Stimulated activated CD8-positive, alpha-beta memory T cell treated with anti-CD3 and anti-CD28 coated beads, Interleukin-4, amount 100 ng/mL, for 4 hours (primary cell): ENCODE measurements around the gene SLC1A3.
A peak's percentile ranks its signal among the peaks of the same experiment; 100 is the strongest.

Experiments
- DNase-seq, 2 donors: peaks; one replicate each; pipeline ENCODE4 v3.0.0-alpha.2; 2020; ENCODE audit warnings: low read depth in 2 of 2, low spot score in 1 of 2

SLC1A3 gene

DNA sequence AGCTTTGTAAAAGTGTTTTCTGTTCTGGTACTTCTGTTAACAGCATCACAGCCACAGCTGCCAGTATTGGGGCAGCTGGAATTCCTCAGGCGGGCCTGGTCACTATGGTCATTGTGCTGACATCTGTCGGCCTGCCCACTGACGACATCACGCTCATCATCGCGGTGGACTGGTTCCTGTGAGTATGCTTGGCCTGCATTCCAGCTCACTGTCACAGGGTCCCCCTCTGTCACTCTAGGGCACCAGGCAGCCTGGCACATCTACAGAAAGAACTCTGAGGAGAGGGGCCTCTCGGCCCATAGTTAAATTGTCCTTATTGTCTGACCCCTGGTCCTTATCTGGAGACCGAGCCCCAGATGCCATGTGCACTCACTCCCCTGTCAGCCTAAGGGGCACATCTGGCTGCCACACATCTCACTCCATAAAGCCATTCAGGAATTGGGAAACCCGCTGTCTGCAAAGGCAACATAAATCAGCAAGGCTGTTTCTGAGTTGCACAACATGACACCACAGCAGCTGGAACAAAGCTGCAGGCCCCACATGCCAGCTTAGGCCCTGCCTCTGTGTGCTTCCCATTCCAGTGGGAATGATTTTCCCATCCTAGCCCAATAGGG lies 77.5 kb downstream of the SLC1A3 start:
- no peak for DNase-seq

DNA sequence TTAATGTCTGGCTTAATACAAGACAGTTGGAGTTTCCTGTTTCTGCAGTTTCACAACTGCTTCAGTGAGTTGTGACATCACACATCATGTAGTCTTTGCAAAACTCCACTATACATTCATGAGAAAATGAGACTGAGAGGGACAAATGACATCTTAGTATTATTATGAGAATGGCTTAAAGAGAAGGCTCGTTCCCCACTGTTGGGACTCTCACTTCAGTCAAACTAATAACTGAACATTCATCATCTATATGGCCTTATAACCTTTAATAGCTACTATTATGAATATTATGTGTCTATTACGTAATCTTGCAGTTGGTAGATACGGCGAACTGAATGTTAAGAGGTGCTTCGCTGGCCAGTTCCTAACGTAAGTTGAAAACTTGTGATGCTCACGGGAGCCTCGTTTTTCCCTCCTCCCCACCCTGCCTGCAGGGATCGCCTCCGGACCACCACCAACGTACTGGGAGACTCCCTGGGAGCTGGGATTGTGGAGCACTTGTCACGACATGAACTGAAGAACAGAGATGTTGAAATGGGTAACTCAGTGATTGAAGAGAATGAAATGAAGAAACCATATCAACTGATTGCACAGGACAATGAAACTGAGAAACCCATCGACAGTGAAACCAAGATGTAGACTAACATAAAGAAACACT lies 79.4 kb downstream of the SLC1A3 start:
- DNase-seq: no peak

DNA sequence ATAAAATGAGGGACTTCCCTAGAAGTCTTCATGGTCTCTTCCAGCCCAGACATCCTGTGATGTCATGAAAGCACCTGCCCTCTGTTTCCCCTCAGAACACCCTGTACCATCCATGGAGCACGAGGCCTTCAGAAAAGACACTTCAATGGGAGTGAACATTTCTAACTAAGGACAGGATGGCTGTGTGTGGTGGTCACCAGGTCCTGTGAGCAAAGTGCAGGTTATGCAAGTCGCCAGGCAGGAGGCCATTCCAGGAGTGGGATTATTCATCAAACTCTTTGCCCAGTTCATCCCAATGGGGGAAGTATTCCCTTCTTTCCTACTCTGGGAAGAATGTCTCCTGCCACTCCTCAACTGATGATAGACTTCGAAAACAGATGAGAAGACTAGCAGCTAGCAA lies 80.5 kb downstream of the SLC1A3 start:
- DNase-seq: no peak

DNA sequence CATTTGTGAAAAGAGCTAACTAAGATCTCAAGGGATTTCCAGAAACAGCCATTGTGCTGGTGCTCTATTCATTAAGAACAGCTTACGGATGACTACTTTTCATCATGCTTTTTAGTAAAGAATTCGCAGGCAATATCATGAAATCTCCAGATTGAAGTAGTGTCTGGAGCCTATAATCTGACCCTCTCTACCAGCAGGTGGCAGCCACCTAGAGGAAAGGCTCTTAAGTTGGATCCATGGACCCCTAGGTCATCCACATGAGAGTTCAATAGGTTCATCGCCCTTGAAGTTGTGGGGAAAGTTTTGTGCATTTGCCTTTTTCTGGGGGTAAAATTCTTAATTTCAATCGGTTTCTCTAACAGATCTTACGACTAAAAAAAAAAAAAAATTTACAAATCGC lies 82.3 kb downstream of the SLC1A3 start:
- DNase-seq: no peak

DNA sequence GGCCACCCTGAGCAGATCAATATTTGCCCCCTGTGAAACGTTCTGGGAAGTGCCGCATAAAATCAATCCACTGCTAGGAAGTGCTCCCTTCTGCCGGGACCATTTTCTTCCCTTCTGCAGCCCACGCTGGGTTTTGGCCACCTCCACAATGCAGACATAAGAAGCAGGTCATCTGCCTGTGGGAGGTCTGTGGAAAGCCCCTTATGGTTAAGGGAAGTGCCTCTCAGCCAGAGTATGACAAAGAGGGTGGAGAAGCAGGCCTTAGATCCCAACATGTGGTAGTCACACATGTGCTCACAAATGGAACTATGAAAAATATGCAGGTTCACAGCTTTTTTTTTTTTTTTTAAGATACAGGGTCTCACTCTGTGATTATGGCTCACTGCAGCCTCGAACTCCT lies 82.8 kb downstream of the SLC1A3 start:
- no peak for DNase-seq

DNA sequence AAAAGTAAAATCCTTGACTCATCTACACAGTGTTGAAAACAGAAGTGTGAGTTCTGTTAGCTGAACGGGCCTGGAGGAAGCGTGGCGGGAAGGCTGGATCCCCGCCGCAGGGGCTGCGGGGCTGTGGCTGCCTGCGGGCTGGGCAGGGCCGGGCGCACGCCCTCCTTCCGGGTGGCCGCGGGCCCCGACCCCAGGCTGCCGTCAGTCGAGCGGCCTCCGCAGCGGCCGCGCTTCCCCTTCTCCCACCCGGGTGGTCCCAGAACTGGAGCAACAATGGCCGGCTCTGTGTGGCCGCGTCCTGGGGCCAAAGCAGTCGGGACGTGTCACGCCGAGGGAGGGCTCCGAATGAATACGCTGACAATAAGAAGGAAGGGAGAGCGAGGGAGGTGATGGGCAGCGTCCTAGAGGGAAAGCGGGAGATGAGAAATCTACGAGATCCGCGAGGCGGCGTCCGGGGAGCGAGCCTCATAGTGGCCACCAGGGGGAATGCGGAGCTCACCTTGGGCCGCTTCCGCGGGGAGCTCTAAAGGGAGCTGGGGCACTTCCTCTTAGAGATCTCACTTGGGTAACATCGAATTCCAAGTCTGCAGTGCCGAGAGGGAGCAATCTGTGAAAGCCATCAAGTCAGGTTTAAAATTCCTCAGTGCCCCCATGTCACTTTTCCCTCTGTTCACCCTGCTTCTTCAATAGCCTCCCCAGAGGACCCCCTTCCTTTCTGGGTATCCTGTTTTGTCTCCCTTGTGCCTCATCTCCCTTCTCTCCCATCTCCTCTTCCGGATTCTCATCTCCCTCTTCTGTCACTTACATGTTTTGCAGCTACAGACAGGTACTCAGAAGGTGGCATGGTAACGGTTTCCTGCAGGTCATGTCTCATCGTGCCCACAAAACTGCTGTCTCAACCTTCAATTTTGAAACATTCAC lies 83.9 kb downstream of the SLC1A3 start:
- peak; percentile 19 to 33 for DNase-seq

DNA sequence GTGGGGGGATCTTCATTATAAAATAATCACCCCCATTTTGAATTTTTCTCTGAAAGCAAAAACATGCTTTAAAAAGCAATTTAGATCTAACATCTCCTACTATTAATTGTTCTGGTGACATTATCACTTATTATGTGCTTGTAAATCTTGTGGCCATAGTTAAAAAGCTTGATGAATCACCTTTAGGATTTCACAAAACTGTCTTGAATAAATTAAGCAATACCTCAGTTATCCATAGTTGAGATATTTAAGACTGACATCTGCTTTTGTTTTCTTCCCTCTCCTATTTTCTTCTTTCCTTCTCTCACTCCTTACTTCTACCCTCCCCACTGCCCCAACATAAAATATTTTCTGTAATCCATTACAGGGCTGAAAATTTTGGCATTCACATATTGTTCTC lies 84.8 kb downstream of the SLC1A3 start:
- no peak for DNase-seq

DNA sequence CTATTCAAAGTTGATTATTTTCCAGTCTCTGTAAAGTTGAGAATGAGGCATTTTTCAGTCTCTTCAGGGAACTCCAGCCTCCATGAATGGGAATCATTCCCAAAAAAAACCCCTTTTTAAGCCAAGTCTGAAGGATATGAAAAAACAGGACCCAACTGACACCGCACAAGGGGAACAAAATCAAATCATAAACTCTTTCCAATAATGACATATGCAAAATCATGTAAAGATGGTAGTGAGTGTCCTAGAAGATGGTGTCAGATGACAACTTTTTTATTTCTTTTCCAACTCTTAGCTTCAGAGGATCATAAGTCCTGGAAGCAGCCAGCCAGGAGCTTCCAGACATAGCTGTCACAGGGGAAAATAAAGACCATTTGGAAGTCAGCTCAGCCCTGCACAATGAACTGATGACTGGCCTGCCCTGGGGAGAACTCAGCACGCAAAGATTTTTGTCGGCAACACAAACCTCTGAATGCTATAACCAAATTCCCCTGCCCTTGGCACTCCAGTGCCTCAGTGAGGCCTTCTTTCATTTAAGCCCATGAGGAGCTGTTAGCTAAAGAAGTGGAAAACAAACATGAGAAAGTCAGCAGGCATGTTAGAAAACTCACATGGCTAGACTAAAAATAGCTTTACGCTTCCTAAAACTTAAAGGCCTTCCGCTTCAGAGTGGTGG lies 85.4 kb downstream of the SLC1A3 start:
- DNase-seq: no peak

DNA sequence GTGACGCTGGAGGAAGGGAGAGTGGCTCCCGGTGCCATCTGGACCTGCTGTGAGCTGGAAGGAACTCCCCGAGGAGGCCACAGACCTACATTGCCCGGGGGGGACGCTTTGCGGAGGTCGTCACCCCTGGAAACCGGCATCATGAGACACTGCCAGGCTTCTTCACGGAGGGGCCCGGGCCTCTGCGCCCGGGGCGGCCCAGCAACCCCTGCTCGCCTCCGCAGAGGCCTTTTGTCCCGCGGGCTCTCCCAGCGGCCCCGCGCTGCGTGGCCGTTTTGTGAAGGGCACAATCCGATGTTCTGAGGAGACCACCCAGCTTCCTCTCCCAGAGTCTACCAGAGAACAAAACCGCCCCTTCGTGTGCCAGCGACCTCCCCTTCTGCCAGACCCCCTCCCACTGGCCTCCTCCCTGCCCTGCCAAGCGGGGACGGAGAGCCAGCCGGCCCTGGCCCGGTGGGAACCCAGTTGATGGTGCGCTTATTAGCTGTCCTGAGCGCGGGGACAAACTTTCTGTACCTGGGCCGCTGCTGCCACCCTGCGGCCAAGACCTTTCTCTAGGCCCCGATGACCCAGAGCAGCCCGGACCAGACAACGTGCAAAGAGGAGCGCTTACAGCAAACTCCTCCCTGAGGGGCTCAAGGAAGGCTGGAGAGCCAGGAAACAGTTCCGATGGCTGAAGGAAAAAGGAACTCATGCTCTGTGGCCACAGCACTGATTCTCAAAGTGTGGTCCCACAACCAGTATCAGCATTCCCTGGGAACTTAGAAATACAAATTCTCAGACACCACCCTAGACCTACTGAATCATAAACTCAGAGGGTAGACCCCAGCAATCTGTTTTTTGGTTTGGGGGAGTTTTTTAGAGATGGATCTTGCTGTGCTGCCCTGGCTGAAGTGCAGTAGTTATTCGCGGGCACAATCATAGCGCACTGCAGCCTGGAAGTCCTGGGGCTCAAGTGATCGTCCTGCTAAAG lies 86.7 kb downstream of the SLC1A3 start:
- no peak for DNase-seq

DNA sequence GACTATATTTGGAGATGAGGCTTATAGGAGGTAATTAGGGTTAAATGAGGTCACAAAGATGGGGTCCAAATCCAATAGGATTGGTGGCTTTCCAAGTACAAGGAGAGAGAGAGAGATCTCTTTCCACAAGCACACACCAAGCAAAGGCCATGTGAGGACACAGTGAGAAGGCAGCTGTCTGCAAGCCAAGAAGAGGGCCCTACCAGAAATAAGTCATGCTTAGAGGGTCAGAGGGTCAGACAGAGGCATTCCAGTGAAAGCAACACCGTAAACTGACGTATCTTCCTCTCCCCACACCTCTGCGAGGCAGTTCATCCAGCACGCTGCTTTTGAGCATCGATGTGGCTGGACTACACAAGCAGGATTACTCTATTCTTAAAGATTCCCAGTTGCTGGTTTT lies 87.9 kb downstream of the SLC1A3 start:
- no peak for DNase-seq

DNA sequence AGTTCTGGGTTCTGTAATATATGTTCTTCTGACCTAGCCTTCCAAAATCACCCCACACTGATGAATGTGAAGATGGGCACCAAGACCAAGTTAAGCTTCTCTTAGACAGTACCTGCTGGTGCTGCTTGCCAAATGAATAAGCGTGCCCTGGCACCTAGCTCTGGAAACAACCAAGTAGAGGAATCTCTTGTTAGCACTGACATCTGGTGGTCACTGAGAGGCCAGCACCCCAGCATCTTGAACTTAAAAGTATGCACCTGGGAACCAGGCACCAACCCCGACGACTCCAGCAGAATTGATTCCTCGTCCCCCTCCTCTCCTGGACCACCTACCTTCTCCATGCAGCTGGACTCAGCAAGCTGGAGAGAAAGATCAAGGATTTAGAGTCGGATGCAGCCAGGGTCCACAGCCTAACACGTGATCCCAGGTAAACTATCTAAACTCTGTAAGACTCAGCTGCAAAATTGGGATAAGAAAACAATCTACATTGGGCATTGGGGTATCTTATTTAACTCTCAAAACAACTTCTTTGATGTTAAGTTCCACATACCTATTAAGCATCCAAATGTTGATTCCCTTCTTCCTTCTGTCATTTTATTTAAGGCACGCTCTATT lies 89.8 kb downstream of the SLC1A3 start:
- DNase-seq: no peak

DNA sequence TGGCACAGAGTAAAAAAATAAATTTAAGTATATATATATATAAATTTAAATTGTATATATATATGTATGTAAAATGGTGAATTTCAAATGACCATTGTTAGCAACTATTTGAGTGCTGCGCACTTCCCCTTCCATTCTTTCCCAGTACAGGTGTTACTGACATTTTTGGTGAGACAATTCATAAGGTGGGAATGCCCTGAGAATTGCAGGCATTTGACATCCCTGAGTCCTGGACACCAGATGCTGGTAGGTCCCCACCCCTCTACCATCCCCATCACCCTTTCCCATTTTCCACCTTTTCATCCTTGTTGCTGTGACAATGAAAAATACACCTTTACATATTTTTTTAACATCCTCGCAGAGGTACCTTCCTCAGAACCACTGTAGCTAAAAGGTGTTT lies 91.6 kb downstream of the SLC1A3 start:
- no peak for DNase-seq

DNA sequence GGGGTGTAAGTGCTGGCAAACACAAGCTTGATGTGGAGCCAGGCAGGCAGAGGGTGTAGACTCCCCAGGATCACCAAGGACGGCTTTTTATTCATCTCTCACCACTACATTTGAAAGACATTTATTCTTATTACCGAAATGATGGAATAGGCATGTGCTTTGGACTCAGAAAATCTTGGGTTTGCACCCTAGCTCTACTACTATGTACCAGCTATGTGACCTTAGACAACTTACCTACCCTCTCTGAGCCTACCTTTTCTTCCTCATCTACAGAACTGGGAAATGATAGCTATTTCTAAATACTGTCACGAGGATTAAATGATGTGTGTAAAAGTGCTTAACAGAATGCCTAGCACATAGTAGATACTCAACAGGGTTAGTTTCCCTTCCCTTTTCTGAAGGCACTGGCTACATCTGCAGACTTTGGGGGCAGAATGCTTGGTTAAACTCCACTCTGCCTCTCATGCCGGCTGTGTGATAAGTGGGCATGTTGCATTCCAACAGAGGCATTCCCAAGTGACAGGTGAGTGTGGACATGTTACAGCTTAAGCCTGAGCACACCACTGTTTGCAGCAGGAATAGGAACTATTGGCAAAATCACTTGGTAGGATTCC lies 94.8 kb downstream of the SLC1A3 start:
- DNase-seq: no peak

DNA sequence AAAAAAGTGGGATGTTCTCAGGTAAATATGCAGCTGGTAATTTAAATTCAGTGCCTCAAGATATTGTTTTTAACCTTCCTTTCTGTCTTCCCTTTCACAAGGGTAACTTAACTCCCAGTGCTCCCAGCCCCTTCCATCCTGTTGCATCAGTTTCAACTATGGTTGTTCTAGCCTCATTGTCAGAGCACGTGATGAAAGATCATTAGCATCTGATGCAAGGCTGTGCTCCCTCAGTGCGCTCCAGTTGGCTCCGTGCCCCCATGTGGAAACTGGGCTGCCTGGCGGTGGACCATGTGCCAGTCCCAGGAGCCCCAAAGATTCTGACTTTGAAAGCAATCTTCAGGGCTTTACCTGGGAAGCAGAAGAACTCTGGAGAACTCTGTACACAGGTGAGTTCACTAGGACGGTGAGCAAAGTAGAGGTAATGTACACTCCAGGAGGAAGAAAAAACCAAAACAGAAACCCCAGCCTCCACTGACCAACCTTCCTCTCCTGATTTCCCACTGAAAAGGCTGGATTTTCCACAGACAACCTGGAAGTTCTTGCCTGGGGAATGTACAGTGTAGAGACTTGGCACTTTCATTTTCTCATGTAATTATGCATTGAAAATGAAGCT lies 96.9 kb downstream of the SLC1A3 start:
- no peak for DNase-seq

DNA sequence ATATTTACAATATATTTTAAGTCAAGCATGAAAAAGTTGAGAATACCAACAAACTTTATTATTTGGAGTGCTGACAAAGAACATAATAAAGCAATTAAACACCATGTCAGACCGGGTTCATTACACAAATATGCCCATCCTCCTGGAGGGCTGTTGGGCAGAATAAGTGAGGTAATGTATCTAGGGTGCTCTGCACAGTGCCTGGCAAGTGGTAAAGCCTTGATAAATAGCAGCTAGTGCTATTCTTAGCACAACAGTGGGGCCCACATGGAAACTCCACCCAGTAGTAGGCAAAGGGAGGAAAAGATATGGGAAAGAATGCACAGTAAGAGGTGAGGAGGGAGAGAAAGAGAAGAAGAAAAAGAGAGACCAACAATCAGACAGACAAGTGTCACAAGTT lies 97.7 kb downstream of the SLC1A3 start:
- no peak for DNase-seq

DNA sequence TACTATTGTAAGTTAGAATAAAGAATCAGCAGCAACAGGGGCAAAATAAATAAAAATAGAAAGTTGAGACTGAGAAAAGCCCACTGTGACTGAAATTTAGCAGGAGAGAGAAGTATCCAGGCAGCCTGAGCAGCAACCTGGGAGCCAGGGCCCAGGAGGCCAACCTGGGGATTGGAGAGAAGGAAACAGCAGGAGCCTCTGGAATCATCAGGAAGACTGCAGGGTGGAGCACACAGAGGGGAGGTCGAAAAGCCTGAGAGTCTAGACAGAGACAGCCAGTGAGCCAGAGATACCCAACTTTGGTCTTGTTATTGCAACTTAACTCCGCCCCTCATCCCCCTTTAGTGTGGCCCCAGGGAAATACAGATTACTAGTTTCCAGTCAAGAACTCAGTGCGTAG lies 98.6 kb downstream of the SLC1A3 start:
- no peak for DNase-seq

DNA sequence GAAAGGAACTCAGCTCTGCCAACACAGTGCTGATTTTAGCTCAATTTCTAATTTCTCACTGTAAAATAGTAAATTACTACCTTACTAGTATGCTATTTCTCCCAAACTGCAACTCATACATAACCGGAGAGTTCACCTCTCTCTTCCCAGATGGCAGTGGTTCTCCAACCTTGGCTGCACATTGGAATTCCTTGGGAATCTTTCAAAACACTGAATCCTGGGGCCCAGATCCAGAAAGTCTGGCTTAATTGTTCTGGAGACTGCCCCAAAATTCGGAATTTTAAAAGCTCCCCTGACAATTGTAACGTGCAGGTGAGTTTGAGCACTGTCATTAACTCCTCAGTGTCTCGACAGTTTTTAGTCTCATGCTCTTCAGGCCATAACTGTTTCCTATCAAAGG lies 100.3 kb downstream of the SLC1A3 start:
- no peak for DNase-seq

DNA sequence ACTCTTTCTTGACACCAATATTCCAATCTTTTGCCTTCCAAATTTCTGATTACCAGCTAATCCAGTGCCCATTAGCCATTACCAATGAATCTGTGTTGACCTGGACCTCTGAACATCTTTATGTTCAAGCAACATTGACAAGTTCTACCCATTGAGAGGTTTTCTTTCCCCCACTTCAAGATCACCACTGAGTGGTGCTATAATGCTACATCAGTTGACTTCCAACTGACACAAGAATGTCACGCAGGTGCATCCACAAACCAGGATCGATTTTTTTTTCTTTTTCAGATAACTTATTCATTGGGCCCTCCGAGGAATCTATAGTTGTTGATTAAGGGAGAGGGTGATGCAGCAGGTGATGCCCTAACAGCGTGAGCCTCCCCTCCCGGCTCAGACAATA lies 102.6 kb downstream of the SLC1A3 start:
- DNase-seq: no peak

DNA sequence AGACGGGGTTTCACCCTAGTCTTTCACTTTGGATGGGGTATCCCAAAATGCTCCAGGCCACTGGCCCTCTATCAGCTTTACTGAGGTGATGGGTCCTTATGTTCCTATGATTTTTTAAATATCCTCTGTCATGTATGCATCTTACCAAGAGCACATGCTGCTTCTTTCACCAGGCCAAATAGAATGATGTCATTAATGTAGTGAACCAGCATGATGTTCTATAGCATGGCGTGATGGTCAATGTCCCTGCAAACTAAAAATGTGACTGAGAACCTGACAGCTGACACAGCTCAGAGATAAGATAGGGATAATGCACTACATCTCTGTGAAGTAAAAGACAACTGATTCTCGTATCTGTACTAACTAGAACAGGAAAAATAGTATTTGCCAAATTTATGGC lies 103.6 kb downstream of the SLC1A3 start:
- no peak for DNase-seq
